GM18870 (cell line): ENCODE measurements around the gene ATP2C1.
"Not testable (repeated sequence)": the region's sequence is repeated elsewhere in the genome, so short reads cannot be mapped to it uniquely, and the experiment has no call there.

ENCODE experiments used
- ATAC-seq: cut with Tn5 transposase; IDR thresholded peaks from one replicate; pipeline ENCODE4 v1.9.1; 2021; ENCODE audit warnings: moderate library complexity; ENCODE audit not compliant: unreplicated experiment

The ATP2C1 gene

GRCh38 chr3:130893376-130894129, at the start of gene ATP2C1:
Gene ATP2C1, plus strand, starts transcription at chr3:130894084. Its CDS starts 686 bp downstream, at chr3:130894770.
- peak; percentile 77 for ATAC-seq

GRCh38 chr3:130844462-130844861, 49.4 kb upstream of the ATP2C1 start:
- no peak for ATAC-seq

- no peak for ATAC-seq
These were observed 47.7 kb upstream of the ATP2C1 start for GRCh38 chr3:130846181-130846580.

- no peak for ATAC-seq
These were observed 44.8 kb upstream of the ATP2C1 start for GRCh38 chr3:130849091-130849552.

GRCh38 chr3:130850044-130850797, 43.7 kb upstream of the ATP2C1 start:
- peak; percentile 73 for ATAC-seq

GRCh38 chr3:130850843-130851242, 43.0 kb upstream of the ATP2C1 start:
- ATAC-seq: no peak

GRCh38 chr3:130851277-130851676, 42.6 kb upstream of the ATP2C1 start:
- ATAC-seq: no peak

GRCh38 chr3:130853581-130853980, 40.3 kb upstream of the ATP2C1 start:
- no peak for ATAC-seq

- ATAC-seq: peak; percentile 45
These were observed 39.5 kb upstream of the ATP2C1 start for GRCh38 chr3:130854208-130854864.

GRCh38 chr3:130857336-130858026, 36.4 kb upstream of the ATP2C1 start:
- no peak for ATAC-seq

GRCh38 chr3:130862130-130862529, 31.8 kb upstream of the ATP2C1 start:
- not testable (repeated sequence) for ATAC-seq

GRCh38 chr3:130865489-130865888, 28.4 kb upstream of the ATP2C1 start:
- no peak for ATAC-seq

- ATAC-seq: no peak
These were observed 27.6 kb upstream of the ATP2C1 start for GRCh38 chr3:130866327-130866726.

GRCh38 chr3:130870423-130870822, 23.5 kb upstream of the ATP2C1 start:
- ATAC-seq: no peak

- no peak for ATAC-seq
These were observed 17.3 kb upstream of the ATP2C1 start for GRCh38 chr3:130876594-130876993.

GRCh38 chr3:130878464-130878863, 15.4 kb upstream of the ATP2C1 start:
- ATAC-seq: no peak

- no peak for ATAC-seq
These were observed 4.4 kb upstream of the ATP2C1 start for GRCh38 chr3:130889416-130889946.

GRCh38 chr3:130892759-130893375, 1.0 kb upstream of the ATP2C1 start:
- peak; percentile 46 for ATAC-seq

- ATAC-seq: no peak
These were observed 474 bp downstream of the ATP2C1 start for GRCh38 chr3:130894130-130894985.

- no peak for ATAC-seq
These were observed 1.0 kb downstream of the ATP2C1 start for GRCh38 chr3:130894986-130895280.
